OCI-LY7 (cell line): Measurements from ENCODE around the gene MRI1. TPM values are rescaled to one million over a fixed set of nuclear protein-coding genes. Genes with fewer than 3 reads are reported as not detected.

Source experiments
- BruUV-seq: library from RNA; stranded (reverse); fragments of 400-500 nt; replicated peaks from 2 replicates; lab custom pipeline; 2021; lab: Mats Ljungman, UMichigan
- CTCF ChIA-PET: fragments of 300-600 bp; sonication (Branson Sonifier 250); formaldehyde crosslinking; loops from one replicate; lab custom pipeline; 2022; ENCODE audit warnings: antibody characterized with exemption; ENCODE audit not compliant: unreplicated experiment; lab: Charles Lee
- POLR2A ChIA-PET: fragments of 300-600 bp; sonication (Branson Sonifier 250); formaldehyde crosslinking; loops from one replicate; lab custom pipeline; 2022; ENCODE audit warnings: antibody characterized with exemption; lab: Charles Lee
- DNase-seq: peaks from one replicate; pipeline ENCODE4 v3.0.0-alpha.2; 2015; ENCODE audit warnings: low spot score
- H2AFZ ChIP-seq: fragments of 200-600 bp; sonication (generic), shearing (Covaris generic); 2 replicates; pipeline ENCODE4 v1.6.1; 2014; ENCODE audit warnings: mild to moderate bottlenecking, antibody characterized with exemption, low read length, moderate library complexity
- H3K27ac ChIP-seq: fragments of 200-600 bp; sonication (generic); 2 replicates; pipeline ENCODE4 v1.5.1; 2014; ENCODE audit warnings: mixed run types, low read depth, mild to moderate bottlenecking, moderate library complexity, low read length, inconsistent platforms; ENCODE audit not compliant: poor library complexity, severe bottlenecking
- H3K36me3 ChIP-seq: fragments of 200-600 bp; sonication (generic); 2 replicates; pipeline ENCODE4 v1.6.1; 2014; ENCODE audit warnings: mild to moderate bottlenecking, antibody characterized with exemption, low read length, moderate library complexity, mixed read lengths; ENCODE audit not compliant: insufficient read depth
- H3K4me1 ChIP-seq: fragments of 200-600 bp; sonication (generic); 2 replicates; pipeline ENCODE4 v1.5.1; 2014; ENCODE audit warnings: mild to moderate bottlenecking, low read length; ENCODE audit not compliant: insufficient read depth, poor library complexity, severe bottlenecking
- H3K4me2 ChIP-seq: fragments of 200-600 bp; sonication (generic); 2 replicates; pipeline ENCODE4 v1.6.1; 2014; ENCODE audit warnings: mild to moderate bottlenecking, low read length
- H3K4me3 ChIP-seq: fragments of 200-600 bp; sonication (generic); 2 replicates; pipeline ENCODE4 v1.5.1; 2014; ENCODE audit warnings: mild to moderate bottlenecking, low read depth, low read length; ENCODE audit not compliant: poor library complexity, severe bottlenecking
- H3K79me2 ChIP-seq: fragments of 200-600 bp; sonication (generic); 2 replicates; pipeline ENCODE4 v1.6.1; 2016; ENCODE audit warnings: low read depth, mild to moderate bottlenecking, low read length, moderate library complexity, mixed read lengths; ENCODE audit not compliant: insufficient read depth
- H3K9me2 ChIP-seq: fragments of 200-600 bp; sonication (generic); 2 replicates; pipeline ENCODE4 v1.6.1; 2016; ENCODE audit warnings: mild to moderate bottlenecking, low read length, mixed read lengths; ENCODE audit not compliant: insufficient read depth
- H3K9me3 ChIP-seq: fragments of 200-600 bp; sonication (generic); 2 replicates; pipeline ENCODE4 v1.6.1; 2014; ENCODE audit warnings: mild to moderate bottlenecking, mixed run types, low read length, mixed read lengths
- H4K20me1 ChIP-seq: fragments of 200-600 bp; sonication (generic); 2 replicates; pipeline ENCODE4 v1.6.1; 2014; ENCODE audit warnings: mild to moderate bottlenecking, antibody characterized with exemption, low read length, moderate library complexity, mixed read lengths; ENCODE audit not compliant: insufficient read depth
- CTCF ChIP-seq: fragments of 200-600 bp; sonication (generic); conservative IDR thresholded peaks from 2 replicates; pipeline ENCODE4 v1.5.1; 2014; ENCODE audit warnings: mild to moderate bottlenecking, antibody characterized with exemption, low read length, moderate library complexity, mixed read lengths
- EZH2phosphoT487 ChIP-seq: fragments of 200-600 bp; sonication (generic); IDR thresholded peaks from 2 replicates; pipeline ENCODE4 v1.6.1; 2018; ENCODE audit warnings: low read depth, borderline replicate concordance, mild to moderate bottlenecking, mixed run types, antibody characterized with exemption, low read length, moderate library complexity, mixed read lengths
- intact Hi-C: fragments of 100-400 bp; cut with micrococcal nuclease; formaldehyde crosslinking; loops from one replicate; pipeline ENCODE4 v1.10.0; 2022; ENCODE audit not compliant: unreplicated experiment
- total RNA-seq, 2 experiments: library from RNA; depleted of rRNA in 1 of 2; stranded (reverse); fragments of >200 nt in 1 of 2; shearing (Covaris generic) in 1 of 2; gene quantifications; 2 replicates each; pipeline ENCODE4 v1.2.3, GENCODE V29; 2014 to 2022

The MRI1 gene
- total RNA-seq, 2 experiments from 2014 or later, result 23.4 to 27.3 TPM

GRCh38 chr19:13744174-13744573 lies 20.1 kb upstream of the MRI1 start:
- POLR2A ChIA-PET, result interaction anchor here (0.8 to 1.0 kb wide), 2 partner anchors 9 to 12 kb away, joined by 3 to 4 read pairs; no protein-coding TSS in a partner anchor

GRCh38 chr19:13747098-13747453 lies 17.2 kb upstream of the MRI1 start:
- BruUV-seq, result no TSS peak
- H3K4me2 ChIP-seq, result peak overlapping the region; percentile 18; the same call in 1 of the 2 replicates
- TF ChIP-seq CTCF, result no peak
- TF ChIP-seq EZH2phosphoT487, result no peak
- intact Hi-C loops, result no loop called here
- peaks cover 11% of the 10 kb centered on the region; the same call in 1 of the 2 replicates for H3K36me3 ChIP-seq
- no peak for DNase-seq
- ChIA-PET CTCF (no interaction called here), POLR2A (interaction anchor here (1.2 to 2.2 kb wide), 3 partner anchors 9 to 89 kb away, joined by 4 to 10 read pairs (median 5); partner anchors contain the start of gene C19orf53)
- peaks cover 17% of the 10 kb centered on the region; the same call in 1 of the 2 replicates for H3K79me2 ChIP-seq
- peaks cover 12% of the 10 kb centered on the region; the same call in 1 of the 2 replicates for H3K9me3 ChIP-seq
- H2AFZ ChIP-seq, result peak overlapping the region; percentile 70
- H3K27ac ChIP-seq, result no peak overlapping the region
- H3K4me1 ChIP-seq, result peaks cover 10% of the 10 kb centered on the region
- H4K20me1 ChIP-seq, result no peaks in the 10 kb centered on the region
- peak overlapping the region; percentile 88 for H3K4me3 ChIP-seq
- H3K9me2 ChIP-seq, result no peaks in the 10 kb centered on the region

More at GRCh38 chr19:13744174-13744573, 20.1 kb upstream of the MRI1 start:
- CTCF ChIA-PET, result no interaction called here
- Histone ChIP-seq H3K4me3 (no peak overlapping the region), H3K4me1 (peaks cover 7% of the 10 kb centered on the region), H3K79me2 (peaks cover 13% of the 10 kb centered on the region; the same call in 1 of the 2 replicates), H2AFZ (no peak overlapping the region), H3K9me3 (peaks cover 12% of the 10 kb centered on the region; the same call in 1 of the 2 replicates), H3K36me3 (no peaks in the 10 kb centered on the region), H3K4me2 (no peak overlapping the region), H4K20me1 (no peaks in the 10 kb centered on the region), H3K9me2 (no peaks in the 10 kb centered on the region), H3K27ac (no peak overlapping the region)
- intact Hi-C loops, result no loop called here
- no TSS peak for BruUV-seq
- DNase-seq, result no peak
- TF ChIP-seq EZH2phosphoT487, result no peak
- TF ChIP-seq CTCF, result no peak
